ENCODE measurements around the gene NEAT1. TPM values are rescaled to one million over a fixed set of nuclear protein-coding genes. Genes with fewer than 3 reads are reported as not detected.

The NEAT1 gene
- total and polyA plus RNA-seq, 2 experiments from 2014 or later = 5.3 to 7.2 TPM

GRCh38 chr11:65488273-65489034, 65.9 kb downstream of the NEAT1 start:
- ATAC-seq = peak; percentile 3
- Histone ChIP-seq H3K79me2 (replicated peaks; ENCODE audit: insufficient read depth) (no peaks in the 10 kb centered on the region), H3K27ac (ENCODE audit: low read depth) (peak overlapping the region; percentile 98), H3K4me1 (ENCODE audit: insufficient read depth) (peaks cover 78% of the 10 kb centered on the region), H3K4me3 (peak overlapping the region; percentile 49), H4K20me1 (replicated peaks; ENCODE audit: insufficient read depth) (no peaks in the 10 kb centered on the region), H2AFZ (no peak overlapping the region), H3K27me3 (ENCODE audit: insufficient read depth) (no peaks in the 10 kb centered on the region), H3K36me3 (ENCODE audit: insufficient read depth) (no peaks in the 10 kb centered on the region), H3F3A (replicated peaks; ENCODE audit: low read depth) (peaks cover 19% of the 10 kb centered on the region), H3K4me2 (peak overlapping the region; percentile 76), H3K9me2 (ENCODE audit: insufficient read depth) (no peaks in the 10 kb centered on the region)
- Mint-ChIP-seq H3K4me3 (peak overlapping the region; percentile 62), H3K27ac (peak overlapping the region; percentile 99), H3K36me3 (ENCODE audit: low read depth) (no peaks in the 10 kb centered on the region), H3K27me3 (ENCODE audit: insufficient read depth, low read depth, poor library complexity) (peaks cover 33% of the 10 kb centered on the region), H3K9me3 (no peaks in the 10 kb centered on the region; the same call in 2 of the 3 replicates), H3K4me1 (peaks cover 80% of the 10 kb centered on the region)
- no peak for DNase-seq (ENCODE audit: low spot score)
- peak; percentile 53; the same call in 1 of the 2 replicates for TF ChIP-seq CREB1 (CRISPR knock-in tag; IDR thresholded peaks at IDR 0.05; ENCODE audit: low read depth)
- TF ChIP-seq POLR2AphosphoS5 (IDR thresholded peaks at IDR 0.05; ENCODE audit: low read depth) = no peak

- Mint-ChIP-seq H3K27me3 (ENCODE audit: insufficient read depth, low read depth, poor library complexity) (peaks cover 34% of the 10 kb centered on the region), H3K27ac (peak overlapping the region; percentile 99), H3K4me3 (peak overlapping the region; percentile 62), H3K9me3 (no peaks in the 10 kb centered on the region; the same call in 2 of the 3 replicates), H3K4me1 (peaks cover 86% of the 10 kb centered on the region), H3K36me3 (ENCODE audit: low read depth) (no peaks in the 10 kb centered on the region)
- no peaks in the 10 kb centered on the region for H4K20me1 ChIP-seq (replicated peaks; ENCODE audit: insufficient read depth)
- no peaks in the 10 kb centered on the region for H3K9me2 ChIP-seq (ENCODE audit: insufficient read depth)
- H3K27me3 ChIP-seq (ENCODE audit: insufficient read depth) = no peaks in the 10 kb centered on the region
- no peak overlapping the region for H2AFZ ChIP-seq
- ATAC-seq (peak; percentile 6), DNase-seq (ENCODE audit: low spot score) (peak; percentile 91)
- H3K27ac ChIP-seq (ENCODE audit: low read depth) = peak overlapping the region; percentile 98
- H3K36me3 ChIP-seq (ENCODE audit: insufficient read depth) = no peaks in the 10 kb centered on the region
- peak overlapping the region; percentile 49; the same call in 1 of the 2 replicates for H3K4me3 ChIP-seq
- no peaks in the 10 kb centered on the region for H3K79me2 ChIP-seq (replicated peaks; ENCODE audit: insufficient read depth)
- H3F3A ChIP-seq (replicated peaks; ENCODE audit: low read depth) = peaks cover 19% of the 10 kb centered on the region
- H3K4me2 ChIP-seq = peak overlapping the region; percentile 76
- peaks cover 85% of the 10 kb centered on the region for H3K4me1 ChIP-seq (ENCODE audit: insufficient read depth)
- no peak for TF ChIP-seq ZNF462 (CRISPR knock-in tag; IDR thresholded peaks at IDR 0.05)
- no peak for TF ChIP-seq ZNF114 (CRISPR knock-in tag; IDR thresholded peaks at IDR 0.05)
- no peak for TF ChIP-seq ETS1 (IDR thresholded peaks at IDR 0.05)
- no peak for TF ChIP-seq STAT1 (IDR thresholded peaks at IDR 0.05; ENCODE audit: unreplicated experiment)
- TF ChIP-seq JUNB (IDR thresholded peaks at IDR 0.05; ENCODE audit: unreplicated experiment) = no peak
- no peak for TF ChIP-seq EZH2phosphoT487 (IDR thresholded peaks at IDR 0.05; ENCODE audit: unreplicated experiment)
- TF ChIP-seq CTCF (conservative IDR thresholded peaks at IDR 0.05; ENCODE audit: low read depth in 2 of 2) = no peak
- TF ChIP-seq ZNF331 (CRISPR knock-in tag; IDR thresholded peaks at IDR 0.05; ENCODE audit: low read depth) = no peak
- TF ChIP-seq EZH2 (IDR thresholded peaks at IDR 0.05; ENCODE audit: low read depth, unreplicated experiment) = no peak
- TF ChIP-seq CREB1 (CRISPR knock-in tag; IDR thresholded peaks at IDR 0.05; ENCODE audit: low read depth) = no peak
Observed at GRCh38 chr11:65489035-65489705, 66.6 kb downstream of the NEAT1 start.

Data from GM23338 (cell line).